GM19455 (cell line): ENCODE measurements around the gene RAB4A.
A peak's percentile ranks its signal among the peaks of the same experiment; 100 is the strongest.

Source experiments
- ATAC-seq: cut with Tn5 transposase; IDR thresholded peaks from one replicate; pipeline ENCODE4 v1.9.1; 2021; ENCODE audit not compliant: unreplicated experiment

Gene RAB4A

GRCh38 chr1:229328598-229329362 is 57.9 kb downstream of the RAB4A start:
- no peak for ATAC-seq

GRCh38 chr1:229334269-229334668 is 63.4 kb downstream of the RAB4A start:
- ATAC-seq: no peak

- no peak for ATAC-seq
These were observed 63.8 kb downstream of the RAB4A start for GRCh38 chr1:229334716-229335115.

- no peak for ATAC-seq
These were observed 65.4 kb downstream of the RAB4A start for GRCh38 chr1:229336345-229336744.

- no peak for ATAC-seq
These were observed 68.2 kb downstream of the RAB4A start for GRCh38 chr1:229339086-229339485.

- no peak for ATAC-seq
These were observed 68.6 kb downstream of the RAB4A start for GRCh38 chr1:229339520-229339919.

GRCh38 chr1:229340496-229340895 is 69.6 kb downstream of the RAB4A start:
- ATAC-seq: no peak

GRCh38 chr1:229341774-229342655 is 71.1 kb downstream of the RAB4A start:
- peak; percentile 80 for ATAC-seq

GRCh38 chr1:229342656-229343569 is 72.0 kb downstream of the RAB4A start, which contains the start of gene CCSAP:
Gene CCSAP (minus strand): TSS chr1:229343047. CDS start chr1:229342465, 582 bp downstream.
- peak; percentile 48 for ATAC-seq

GRCh38 chr1:229344139-229344538 is 73.2 kb downstream of the RAB4A start:
- ATAC-seq: no peak

GRCh38 chr1:229344937-229345684 is 74.2 kb downstream of the RAB4A start:
- no peak for ATAC-seq

GRCh38 chr1:229347528-229347927 is 76.6 kb downstream of the RAB4A start:
- ATAC-seq: no peak

GRCh38 chr1:229349463-229350385 is 78.8 kb downstream of the RAB4A start:
- no peak for ATAC-seq

GRCh38 chr1:229352975-229353374 is 82.1 kb downstream of the RAB4A start:
- ATAC-seq: no peak

- no peak for ATAC-seq
These were observed 83.3 kb downstream of the RAB4A start for GRCh38 chr1:229354226-229354625.
